CD14-positive monocyte (primary cell): ENCODE results near the gene DAPK2. TPM values are rescaled to one million over a fixed set of nuclear protein-coding genes. Genes with fewer than 3 reads are reported as not detected.

ENCODE experiments used
- DNase-seq, 3 donors: peaks; one replicate each; pipeline ENCODE4 v3.0.0-alpha.2; 2011 to 2022
- H2AFZ ChIP-seq: 2 replicates; pipeline ENCODE4 v1.6.0; 2012; ENCODE audit warnings: mild to moderate bottlenecking, low read depth, low read length, inconsistent platforms; ENCODE audit not compliant: insufficient read depth, poor library complexity, severe bottlenecking
- H3K27ac ChIP-seq, 2 donors: 1 replicate in 1 of 2; 2 replicates in 1 of 2; pipeline ENCODE4 v1.5.1; 2012 to 2013; ENCODE audit warnings: low read length in 2 of 2, control low read depth in 1 of 2, inconsistent platforms in 1 of 2, low read depth in 1 of 2, mild to moderate bottlenecking in 1 of 2
- H3K27me3 ChIP-seq, 2 donors: one replicate each; pipeline versions ENCODE4 v1.6.0 to v1.6.1; 2011 to 2013; ENCODE audit warnings: low read length in 2 of 2; ENCODE audit not compliant: control insufficient read depth in 2 of 2, insufficient read depth in 2 of 2
- H3K36me3 ChIP-seq, 2 donors: replicated peaks in 1 of 2; 1 replicate in 1 of 2; 2 replicates in 1 of 2; pipeline versions ENCODE4 v1.5.1 to v1.6.1; 2012 to 2013; ENCODE audit warnings: low read length in 2 of 2, control low read depth in 1 of 2, inconsistent platforms in 1 of 2, mild to moderate bottlenecking in 1 of 2; ENCODE audit not compliant: insufficient read depth in 2 of 2, control insufficient read depth in 1 of 2
- H3K4me1 ChIP-seq, 2 donors: 1 replicate in 1 of 2; 2 replicates in 1 of 2; pipeline versions ENCODE4 v1.5.1 to v1.6.1; 2012 to 2013; ENCODE audit warnings: low read length in 2 of 2, control low read depth in 1 of 2, inconsistent platforms in 1 of 2, mild to moderate bottlenecking in 1 of 2, moderate library complexity in 1 of 2; ENCODE audit not compliant: insufficient read depth in 2 of 2, control insufficient read depth in 1 of 2
- H3K4me2 ChIP-seq: replicated peaks from 2 replicates; pipeline ENCODE3; 2012; ENCODE audit warnings: low read length, moderate library complexity, mild to moderate bottlenecking; ENCODE audit not compliant: poor library complexity, severe bottlenecking; ENCODE audit errors: extremely low read depth
- H3K4me3 ChIP-seq, 3 experiments: fragments of 200-600 bp in 1 of 3; sonication (generic) in 1 of 3; replicated peaks in 1 of 3; 1 replicate in 2 of 3; 2 replicates in 1 of 3; pipeline ENCODE4 v1.5.1; 2011 to 2013; ENCODE audit warnings: low read length in 3 of 3, mild to moderate bottlenecking in 3 of 3, control low read depth in 2 of 3, low read depth in 2 of 3, inconsistent platforms in 1 of 3, moderate library complexity in 1 of 3
- H3K79me2 ChIP-seq: 2 replicates; pipeline ENCODE4 v1.6.0; 2012; ENCODE audit warnings: mild to moderate bottlenecking, control low read depth, inconsistent platforms, low read length, moderate library complexity; ENCODE audit not compliant: insufficient read depth
- H3K9ac ChIP-seq: 2 replicates; pipeline ENCODE4 v1.6.0; 2017; ENCODE audit warnings: low read length, mild to moderate bottlenecking; ENCODE audit not compliant: insufficient read depth, poor library complexity, severe bottlenecking
- H3K9me3 ChIP-seq, 2 donors: replicated peaks in 1 of 2; 1 replicate in 1 of 2; 2 replicates in 1 of 2; pipeline versions ENCODE4 v1.5.1 to v1.6.1; 2012 to 2013; ENCODE audit warnings: low read length in 2 of 2, control low read depth in 1 of 2; ENCODE audit not compliant: control insufficient read depth in 1 of 2, insufficient read depth in 1 of 2
- H4K20me1 ChIP-seq: 2 replicates; pipeline ENCODE4 v1.6.0; 2012; ENCODE audit warnings: mild to moderate bottlenecking, low read length, control low read depth, moderate library complexity; ENCODE audit not compliant: insufficient read depth
- H3K27ac Mint-ChIP-seq, 7 donors: one replicate each; pipeline ENCODE4 v1.8.0; 2020; ENCODE audit warnings: mild to moderate bottlenecking in 7 of 7, mixed read lengths in 7 of 7, moderate library complexity in 6 of 7, inconsistent platforms in 2 of 7
- H3K27me3 Mint-ChIP-seq, 3 donors: one replicate each; pipeline ENCODE4 v1.8.0; 2021 to 2022; ENCODE audit warnings: low read depth in 3 of 3, mild to moderate bottlenecking in 3 of 3, mixed read lengths in 3 of 3, moderate library complexity in 3 of 3, inconsistent platforms in 1 of 3
- H3K36me3 Mint-ChIP-seq, 2 donors: one replicate each; pipeline ENCODE4 v1.8.0; 2020; ENCODE audit warnings: mixed read lengths in 2 of 2, inconsistent platforms in 1 of 2, mild to moderate bottlenecking in 1 of 2
- H3K4me1 Mint-ChIP-seq: one replicate; pipeline ENCODE4 v1.8.0; 2020; ENCODE audit warnings: mild to moderate bottlenecking, mixed read lengths
- H3K4me3 Mint-ChIP-seq, 2 donors: one replicate each; pipeline ENCODE4 v1.8.0; 2020; ENCODE audit warnings: mild to moderate bottlenecking in 2 of 2, mixed read lengths in 2 of 2, moderate library complexity in 1 of 2
- H3K9me3 Mint-ChIP-seq, 7 donors: one replicate each; pipeline ENCODE4 v1.8.0; 2020 to 2022; ENCODE audit warnings: mixed read lengths in 7 of 7, mild to moderate bottlenecking in 6 of 7, moderate library complexity in 6 of 7, inconsistent platforms in 2 of 7
- CTCF ChIP-seq: fragments of 200-600 bp; IDR thresholded peaks from one replicate; pipeline ENCODE4 v1.8.0; 2022; ENCODE audit warnings: antibody characterized with exemption, mild to moderate bottlenecking
- WGBS: methylation state at CpG from one replicate; pipeline ENCODE4 v1.1.5; 2013; ENCODE audit warnings: missing lambda C conversion rate; ENCODE audit not compliant: insufficient coverage; 5-methylcytosine and 5-hydroxymethylcytosine counted together
- intact Hi-C, 2 donors: fragments of 100-400 bp; cut with micrococcal nuclease; formaldehyde crosslinking; loops; one replicate each; pipeline versions ENCODE4 v1.15.0 to v1.15.1; 2023
- polyA plus RNA-seq, 3 donors: library from polyadenylated mRNA; depleted of rRNA in 1 of 3; unstranded in 2 of 3; stranded (reverse) in 1 of 3; fragments of 300-500 nt in 2 of 3; fragments of >200 nt in 1 of 3; fragmentation: Illumina TruSeq in 2 of 3; gene quantifications; 1 replicate in 2 of 3; 2 replicates in 1 of 3; pipeline ENCODE4 v1.2.3, GENCODE V29; 2012 to 2021

The DAPK2 gene
- polyA plus RNA-seq, 3 donors = 0.59 to 4.1 (median 2.1) TPM

GRCh38 chr15:63978511-63979261 is 67.6 kb downstream of the DAPK2 start:
- no peaks in the 10 kb centered on the region for H3K36me3 Mint-ChIP-seq
- no peak overlapping the region for H2AFZ ChIP-seq
- no peaks in the 10 kb centered on the region for H3K36me3 ChIP-seq
- intact Hi-C loops = no loop called here
- no peaks in the 10 kb centered on the region for H3K27me3 ChIP-seq
- no peak overlapping the region for H3K4me3 Mint-ChIP-seq
- peaks cover 0 to 1% (median 1%) of the 10 kb centered on the region in 3 donors for H3K27me3 Mint-ChIP-seq
- WGBS = 82% methylated on average over 3 of the region's 4 CpGs
- no peak overlapping the region for H3K27ac Mint-ChIP-seq
- H3K4me1 Mint-ChIP-seq = peaks cover 11% of the 10 kb centered on the region
- H3K9me3 Mint-ChIP-seq = peaks cover 0 to 2% (median 0%) of the 10 kb centered on the region in 7 donors
- H4K20me1 ChIP-seq = no peaks in the 10 kb centered on the region
- no peak for DNase-seq
- no peak overlapping the region for H3K27ac ChIP-seq
- peaks cover 6 to 13% of the 10 kb centered on the region in 2 donors for H3K4me1 ChIP-seq
- no peak overlapping the region for H3K4me2 ChIP-seq
- H3K9ac ChIP-seq = no peak overlapping the region
- TF ChIP-seq CTCF = no peak
- H3K9me3 ChIP-seq = no peaks in the 10 kb centered on the region
- no peaks in the 10 kb centered on the region for H3K79me2 ChIP-seq
- no peak overlapping the region for H3K4me3 ChIP-seq

DNA sequence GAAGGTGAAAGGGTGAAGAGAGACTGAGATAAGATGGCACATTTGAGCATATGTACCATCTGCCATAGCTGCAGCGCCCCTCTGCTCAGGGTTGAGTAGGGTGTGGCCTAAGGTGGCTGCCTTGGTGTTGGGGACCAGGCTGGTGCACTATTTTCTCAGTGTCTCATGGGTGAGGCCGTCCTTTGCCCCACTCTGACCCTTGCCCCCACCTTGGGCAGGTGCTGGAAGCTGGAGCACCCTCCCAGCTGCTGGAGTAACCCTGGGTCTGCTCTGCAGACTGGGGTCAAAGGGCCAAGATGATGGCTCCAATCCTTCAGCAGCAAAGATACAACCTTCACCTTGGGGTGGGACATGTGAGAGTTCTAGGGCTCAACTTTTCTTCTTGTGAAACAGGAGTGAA is 69.2 kb downstream of the DAPK2 start:
- H3K36me3 ChIP-seq = no peaks in the 10 kb centered on the region
- H3K27ac ChIP-seq = no peak overlapping the region
- Mint-ChIP-seq H3K36me3 (no peaks in the 10 kb centered on the region), H3K27ac (no peak overlapping the region), H3K4me3 (no peak overlapping the region), H3K4me1 (peaks cover under 1% of the 10 kb centered on the region), H3K27me3 (peaks cover 0 to 4% (median 1%) of the 10 kb centered on the region in 3 donors), H3K9me3 (peaks cover 0 to 2% (median 0%) of the 10 kb centered on the region in 7 donors)
- no peak overlapping the region for H3K4me2 ChIP-seq
- no peaks in the 10 kb centered on the region for H3K9me3 ChIP-seq
- WGBS = 100% methylated on average over 2 of the region's 2 CpGs
- TF ChIP-seq CTCF = no peak
- H2AFZ ChIP-seq = no peak overlapping the region
- no peak for DNase-seq
- H3K79me2 ChIP-seq = no peaks in the 10 kb centered on the region
- no peaks in the 10 kb centered on the region for H3K27me3 ChIP-seq
- H3K4me1 ChIP-seq = no peaks in the 10 kb centered on the region
- intact Hi-C loops = no loop called here
- H4K20me1 ChIP-seq = no peaks in the 10 kb centered on the region
- no peak overlapping the region for H3K9ac ChIP-seq
- no peak overlapping the region for H3K4me3 ChIP-seq
